Stimulated activated CD8-positive, alpha-beta memory T cell treated with anti-CD3 and anti-CD28 coated beads, Interleukin-7, amount 100 ng/mL, for 1 hour (primary cell): Measurements from ENCODE around the gene SH3BGRL3.
"Not testable (repeated sequence)": the region's sequence is repeated elsewhere in the genome, so short reads cannot be mapped to it uniquely, and the experiment has no call there.

ENCODE experiments used
- DNase-seq, 2 donors: peaks; one replicate each; pipeline ENCODE4 v3.0.0-alpha.2; 2020; ENCODE audit warnings: low read depth in 2 of 2

SH3BGRL3 gene

GRCh38 chr1:26279456-26280332 lies at the start of gene SH3BGRL3:
Gene SH3BGRL3 (plus strand): TSS chr1:26280086. CDS start chr1:26280156, 70 bp downstream.
- peak; percentile 66 to 67 for DNase-seq

GRCh38 chr1:26230682-26231081 lies 49.2 kb upstream of the SH3BGRL3 start:
- not testable (repeated sequence) for DNase-seq

DNA sequence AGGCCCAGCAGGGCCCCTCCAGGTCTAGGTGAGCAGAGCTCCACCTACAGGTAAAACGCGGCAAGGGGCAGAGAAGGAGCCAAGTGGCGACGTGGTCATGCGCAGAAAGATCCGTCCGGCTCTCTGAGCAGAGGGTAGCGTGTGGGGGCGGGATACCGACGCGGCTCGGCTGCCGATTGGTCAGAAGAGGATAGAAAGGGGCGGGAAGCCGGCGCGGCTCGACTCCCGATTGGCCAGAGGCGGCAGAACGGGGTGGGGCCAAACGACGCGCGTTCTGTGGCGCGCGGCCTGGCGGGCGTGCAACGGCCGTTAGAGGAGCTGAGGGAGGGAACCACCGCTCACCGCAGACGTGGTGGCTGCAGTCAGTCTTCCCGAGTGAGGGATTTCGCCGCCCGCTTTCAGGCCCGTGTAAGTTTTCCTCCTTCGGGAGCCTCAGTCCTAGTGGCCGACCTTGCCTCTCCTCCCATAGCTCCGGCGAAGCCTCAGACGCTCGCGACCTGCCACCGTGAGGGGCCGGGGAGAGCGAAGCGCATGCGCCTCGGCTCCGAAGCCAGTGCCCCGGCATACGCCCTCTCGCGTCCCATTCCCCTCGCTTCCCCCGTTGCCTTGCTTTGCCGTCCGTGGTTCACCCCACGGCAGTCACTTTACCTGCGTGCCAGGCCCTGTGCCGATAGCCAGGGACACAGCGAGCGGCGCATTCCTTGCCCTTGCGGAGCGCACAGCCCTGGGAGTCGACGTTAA lies 45.8 kb upstream of the SH3BGRL3 start, which contains the start of gene CEP85:
Gene CEP85 (plus strand): TSS at position 298 of the 741 bp plus-strand sequence. CDS start 5,584 bp downstream, outside the sequence.
- peak; percentile 97 to 98 for DNase-seq

DNA sequence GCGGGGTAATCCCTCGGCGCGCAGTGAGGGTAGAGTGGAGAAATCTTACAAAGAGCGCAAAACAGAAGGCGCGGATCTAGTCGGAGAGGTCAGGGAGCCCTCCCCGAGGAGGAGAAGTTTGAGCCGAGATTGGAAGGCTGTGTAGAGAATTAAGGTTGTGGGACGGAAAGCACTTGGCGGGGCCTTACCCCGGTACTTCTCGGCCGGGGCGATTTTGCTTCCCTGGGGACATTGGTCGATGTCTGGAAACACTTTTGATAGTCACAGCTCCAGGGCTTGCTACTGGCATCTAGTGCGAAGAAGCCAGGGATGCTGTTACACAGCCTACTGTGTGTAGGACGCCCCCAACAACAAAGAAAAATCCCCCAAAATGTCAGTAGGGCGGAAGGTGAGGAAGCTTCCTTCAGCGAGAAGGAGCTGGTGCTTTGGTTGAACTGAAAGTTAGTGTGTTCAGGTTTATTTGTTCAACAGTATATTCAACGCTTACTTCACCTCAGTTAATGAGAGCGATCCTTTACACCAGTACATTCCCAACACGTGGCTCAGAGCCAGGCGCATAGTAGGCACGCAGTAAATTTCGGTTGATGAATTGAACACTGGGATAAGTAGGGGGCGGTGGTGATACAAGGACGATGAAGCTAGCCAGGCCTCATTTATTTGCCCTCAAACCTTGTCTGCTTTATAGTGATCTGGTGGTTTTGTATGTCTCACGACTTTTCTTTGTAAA lies 45.1 kb upstream of the SH3BGRL3 start:
- peak in 1 of 2 donors; percentile 2 for DNase-seq

GRCh38 chr1:26237230-26237966 lies 42.5 kb upstream of the SH3BGRL3 start:
- no peak for DNase-seq

DNA sequence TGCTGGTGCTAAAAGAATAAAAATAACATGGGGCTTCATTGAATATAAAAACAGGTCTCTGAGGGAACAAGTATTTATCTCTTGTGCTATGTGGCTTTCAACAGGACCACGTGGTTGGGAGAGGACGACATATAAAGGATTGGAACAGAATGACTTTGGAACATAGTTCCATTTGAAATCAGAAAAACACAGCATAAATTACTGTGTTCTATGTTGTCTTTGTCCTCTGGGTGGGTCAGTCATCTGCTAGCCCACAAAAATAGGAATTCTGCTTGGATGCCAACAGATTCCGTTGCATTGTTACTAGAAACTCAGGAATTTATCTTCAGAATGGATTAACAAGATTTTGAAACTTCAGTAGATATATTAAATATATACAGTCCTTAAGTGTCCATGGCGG lies 40.0 kb upstream of the SH3BGRL3 start:
- no peak for DNase-seq

GRCh38 chr1:26252718-26253117 lies 27.2 kb upstream of the SH3BGRL3 start:
- DNase-seq, result no peak

GRCh38 chr1:26254404-26254803 lies 25.5 kb upstream of the SH3BGRL3 start:
- no peak for DNase-seq

GRCh38 chr1:26257222-26257621 lies 22.7 kb upstream of the SH3BGRL3 start:
- no peak for DNase-seq

- DNase-seq, result no peak
These were observed 20.9 kb upstream of the SH3BGRL3 start for GRCh38 chr1:26259005-26259404.

- no peak for DNase-seq
These were observed 20.3 kb upstream of the SH3BGRL3 start for GRCh38 chr1:26259578-26259977.

GRCh38 chr1:26263212-26263611 lies 16.7 kb upstream of the SH3BGRL3 start:
- no peak for DNase-seq

DNA sequence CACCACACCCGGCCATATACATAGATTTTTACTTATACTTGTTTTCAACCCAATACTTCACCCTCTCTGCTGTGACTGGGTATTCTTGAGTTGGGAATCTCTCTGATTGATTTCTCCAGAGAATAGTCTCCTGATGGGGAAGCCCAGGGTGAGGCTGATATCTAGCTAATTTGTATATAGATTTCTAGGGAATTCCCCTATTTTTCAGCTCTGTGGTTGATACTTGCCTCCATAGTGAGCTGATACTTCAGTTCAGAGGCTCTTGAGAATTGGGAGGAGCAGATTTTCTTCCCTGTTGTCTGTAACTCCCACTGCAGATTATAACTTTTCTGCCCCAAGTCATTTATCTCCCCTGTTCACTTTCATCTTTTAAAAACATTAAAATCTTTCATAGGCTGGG lies 14.5 kb upstream of the SH3BGRL3 start:
- DNase-seq, result no peak

- no peak for DNase-seq
These were observed 11.3 kb upstream of the SH3BGRL3 start for GRCh38 chr1:26268290-26269197.

DNA sequence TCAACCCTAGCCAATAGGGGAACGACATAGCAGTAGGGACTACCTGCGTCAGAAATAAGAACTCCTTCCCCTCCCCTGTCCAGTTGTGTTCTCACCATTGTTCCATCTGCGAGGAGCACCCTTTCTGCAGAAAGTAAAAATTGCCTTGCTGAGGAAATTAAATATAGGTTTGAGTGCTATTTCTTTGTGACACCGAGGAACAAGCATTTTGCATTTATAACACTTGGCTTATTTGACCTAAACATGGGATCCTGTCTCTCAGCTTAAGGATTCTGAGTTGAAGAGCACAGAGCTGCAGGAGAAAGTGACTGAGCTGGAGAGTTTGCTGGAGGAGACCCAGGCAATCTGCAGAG lies 10.7 kb upstream of the SH3BGRL3 start:
- no peak for DNase-seq

DNA sequence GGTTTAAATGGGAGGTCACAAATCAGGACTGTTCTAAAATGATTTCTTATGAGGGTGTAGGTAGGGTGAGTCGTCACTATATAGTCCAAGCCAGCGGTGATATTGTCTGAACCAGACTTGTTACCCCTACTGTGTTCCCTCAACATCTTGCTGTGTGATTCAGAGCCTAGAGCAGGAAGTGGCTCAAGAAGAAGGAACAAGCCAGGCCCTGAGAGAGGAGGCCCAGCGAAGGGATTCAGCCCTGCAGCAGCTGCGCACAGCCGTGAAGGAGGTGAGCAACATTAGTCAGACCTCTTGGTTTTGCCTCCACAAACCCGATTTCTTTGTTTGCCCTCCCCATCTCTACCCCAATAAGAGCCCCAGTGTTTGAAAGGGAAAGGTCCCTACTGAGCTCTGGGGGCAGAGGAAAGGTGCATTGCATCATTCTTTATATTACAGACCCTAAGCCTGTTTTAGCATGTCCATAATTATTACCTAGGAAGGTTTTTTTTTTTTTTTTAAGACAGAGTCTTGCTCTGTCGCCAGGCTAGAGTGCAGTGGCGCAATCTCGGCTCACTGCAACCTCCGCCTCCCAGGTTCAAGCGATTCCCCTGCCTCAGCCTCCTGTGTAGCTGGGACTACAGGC lies 5.0 kb upstream of the SH3BGRL3 start:
- no peak for DNase-seq

DNA sequence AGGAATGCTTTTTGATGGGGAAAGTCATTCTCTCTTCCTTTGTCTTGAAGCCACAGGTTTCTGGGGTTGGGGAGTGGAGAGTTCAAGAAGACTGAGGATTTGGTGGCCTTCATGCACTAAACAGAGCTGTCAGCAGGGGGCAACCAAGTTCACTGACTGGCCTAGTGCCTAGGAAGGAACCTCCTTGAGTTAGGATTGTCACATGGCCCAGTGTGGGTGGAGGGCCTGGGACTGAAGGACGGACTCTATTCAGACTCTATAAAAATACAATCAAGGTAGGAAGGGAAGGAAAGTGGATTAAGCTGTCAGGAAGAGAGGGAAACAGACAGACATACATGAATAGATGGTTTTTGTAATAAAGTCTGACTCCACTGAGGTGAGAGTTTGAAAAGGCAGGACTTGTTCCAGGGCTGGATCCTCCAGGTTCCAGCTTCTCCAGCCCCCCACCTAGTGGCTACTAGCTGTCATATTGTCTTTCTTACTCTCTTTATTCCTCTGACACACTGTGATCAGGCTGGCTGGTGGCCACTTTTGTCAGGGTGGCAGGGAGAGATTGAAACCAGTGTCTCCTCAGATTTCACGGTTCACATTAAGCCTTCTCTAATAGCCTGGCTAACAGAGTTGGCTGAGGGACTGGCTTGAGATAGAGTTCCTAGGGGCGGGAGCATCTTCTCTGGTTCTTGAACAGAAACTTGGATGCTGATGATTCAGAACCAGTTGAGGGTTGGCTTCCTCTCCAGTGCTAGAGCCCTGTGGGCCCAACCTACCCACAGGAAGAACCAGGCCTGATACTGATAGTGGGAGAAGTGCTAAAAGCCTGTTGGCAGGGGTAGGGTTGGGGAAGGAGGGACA lies 4.1 kb upstream of the SH3BGRL3 start:
- DNase-seq, result peak; percentile 52 to 62

- DNase-seq, result no peak
These were observed 3.5 kb upstream of the SH3BGRL3 start for GRCh38 chr1:26276432-26276838.

DNA sequence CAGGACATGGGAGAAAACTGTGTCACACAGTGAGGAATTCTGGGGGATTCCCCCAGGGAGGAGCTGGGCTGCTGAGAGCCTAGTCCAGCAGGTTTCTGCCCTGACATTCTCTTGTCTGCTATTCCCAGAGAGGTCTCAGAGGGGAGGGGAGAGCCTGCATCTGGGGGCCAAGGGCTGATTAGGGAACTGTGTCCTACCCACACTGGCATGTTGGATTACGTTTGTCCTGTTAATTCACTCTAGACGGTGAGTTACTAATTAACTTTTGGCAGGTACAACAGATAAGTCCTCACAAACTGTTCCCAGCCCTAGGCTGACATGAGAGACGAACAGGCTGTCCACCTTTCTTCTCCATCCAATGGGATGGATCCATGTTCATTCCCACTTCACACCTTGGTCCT lies 2.6 kb upstream of the SH3BGRL3 start:
- no peak for DNase-seq
